Keratinocyte (primary cell): ENCODE data around the gene FOCAD. TPM values are rescaled to one million over a fixed set of nuclear protein-coding genes. Genes with fewer than 3 reads are reported as not detected.

Experiments used
- DNase-seq: peaks from one replicate; pipeline ENCODE4 v3.0.0-alpha.2; 2011; ENCODE audit warnings: low read depth, missing footprints, low spot score
- FAIRE-seq: peaks from 2 replicates; lab custom pipeline; 2011; peaks lifted over from hg19 to GRCh38; lab: Jason Lieb, UNC
- H2AFZ ChIP-seq: 2 replicates; pipeline ENCODE4 v1.6.0; 2012; ENCODE audit warnings: low read length, control low read depth, inconsistent platforms; ENCODE audit not compliant: control insufficient read depth
- H3K27ac ChIP-seq: 2 replicates; pipeline ENCODE4 v1.5.1; 2011; ENCODE audit warnings: low read length; ENCODE audit not compliant: control insufficient read depth, insufficient read depth
- H3K27me3 ChIP-seq: 3 replicates; pipeline ENCODE4 v1.6.0; 2011; ENCODE audit warnings: low read length; ENCODE audit not compliant: control insufficient read depth, insufficient read depth; ENCODE audit errors: extremely low read depth
- H3K36me3 ChIP-seq, 2 experiments: 2 replicates in 1 of 2; 3 replicates in 1 of 2; pipeline ENCODE4 v1.5.1; 2011; ENCODE audit warnings: low read length in 2 of 2, mild to moderate bottlenecking in 1 of 2; ENCODE audit not compliant: control insufficient read depth in 2 of 2, insufficient read depth in 2 of 2; ENCODE audit errors: extremely low read depth in 1 of 2
- H3K4me1 ChIP-seq: 3 replicates; pipeline ENCODE4 v1.5.1; 2011; ENCODE audit warnings: low read length; ENCODE audit not compliant: control insufficient read depth, insufficient read depth; ENCODE audit errors: extremely low read depth
- H3K4me2 ChIP-seq: 3 replicates; pipeline ENCODE4 v1.6.0; 2011; ENCODE audit warnings: low read depth, low read length; ENCODE audit not compliant: control insufficient read depth, insufficient read depth; ENCODE audit errors: extremely low read depth
- H3K4me3 ChIP-seq, 3 experiments: fragments of 200-600 bp in 1 of 3; sonication (generic) in 1 of 3; 2 replicates in 2 of 3; 3 replicates in 1 of 3; pipeline ENCODE4 v1.5.1; 2011 to 2016; ENCODE audit warnings: low read length in 3 of 3, mild to moderate bottlenecking in 3 of 3, control low read depth in 2 of 3, inconsistent platforms in 1 of 3, low read depth in 1 of 3, mixed read lengths in 1 of 3, mixed run types in 1 of 3, moderate library complexity in 1 of 3; ENCODE audit not compliant: control insufficient read depth in 2 of 3, insufficient read depth in 2 of 3; ENCODE audit errors: extremely low read depth in 1 of 3
- H3K79me2 ChIP-seq: 2 replicates; pipeline ENCODE4 v1.6.0; 2012; ENCODE audit warnings: low read length; ENCODE audit not compliant: control insufficient read depth, insufficient read depth
- H3K9ac ChIP-seq: 3 replicates; pipeline ENCODE4 v1.6.0; 2011; ENCODE audit warnings: low read length; ENCODE audit not compliant: control insufficient read depth, insufficient read depth; ENCODE audit errors: extremely low read depth
- H3K9me1 ChIP-seq: 3 replicates; pipeline ENCODE4 v1.6.0; 2011; ENCODE audit warnings: low read length; ENCODE audit not compliant: control insufficient read depth, insufficient read depth; ENCODE audit errors: extremely low read depth
- H3K9me3 ChIP-seq: 2 replicates; pipeline ENCODE4 v1.5.1; 2012; ENCODE audit warnings: low read depth, low read length; ENCODE audit not compliant: control insufficient read depth
- H4K20me1 ChIP-seq: 3 replicates; pipeline ENCODE4 v1.6.0; 2011; ENCODE audit warnings: low read length; ENCODE audit not compliant: control insufficient read depth, insufficient read depth; ENCODE audit errors: extremely low read depth
- CTCF ChIP-seq, 3 experiments: IDR thresholded peaks in 1 of 3; conservative IDR thresholded peaks in 1 of 3; optimal IDR thresholded peaks in 1 of 3; 2 replicates in 2 of 3; 3 replicates in 1 of 3; pipeline versions ENCODE3 to v1.5.1; 2011; ENCODE audit warnings: low read length in 3 of 3, mild to moderate bottlenecking in 3 of 3, moderate library complexity in 2 of 3, control low read depth in 1 of 3, inconsistent platforms in 1 of 3; ENCODE audit not compliant: insufficient read depth in 2 of 3; ENCODE audit errors: extremely low read depth in 1 of 3
- EZH2 ChIP-seq: IDR thresholded peaks from one replicate; pipeline ENCODE4 v1.6.1; 2012; ENCODE audit warnings: inconsistent platforms, mild to moderate bottlenecking, low read length, moderate library complexity
- dilution Hi-C: fragments of 300-500 bp; cut with MboI; formaldehyde crosslinking; loops from one replicate; pipeline ENCODE4 v1.7.0; 2020; ENCODE audit warnings: low sequenced_read_pairs; ENCODE audit not compliant: extremely low pct_ligation_motif_present
- polyA plus RNA-seq, 5 experiments: library from polyadenylated mRNA; depleted of rRNA in 3 of 5; stranded (reverse) in 3 of 5; stranded (forward) in 1 of 5; unstranded in 1 of 5; fragments of >200 nt; gene quantifications; 1 replicate in 1 of 5; 2 replicates in 3 of 5; 3 replicates in 1 of 5; pipeline versions ENCODE4 v1.2.1 to v1.2.3, GENCODE V29; 2011 to 2012; ENCODE audit warnings: missing spikeins in 2 of 5, low read depth in 1 of 5, low replicate concordance in 1 of 5

FOCAD gene
- polyA plus RNA-seq, 1 donor (not counting 4 experiments of a cell fraction or from before 2014, with no cell fraction given): 33.1 TPM

GRCh38 chr9:20808002-20808401 lies 123.9 kb downstream of the FOCAD start:
- H3K4me1 ChIP-seq: no peaks in the 10 kb centered on the region
- H3K36me3 ChIP-seq: no peaks in the 10 kb centered on the region
- H4K20me1 ChIP-seq: no peaks in the 10 kb centered on the region
- no peak overlapping the region for H2AFZ ChIP-seq
- no peak for FAIRE-seq
- no peaks in the 10 kb centered on the region for H3K79me2 ChIP-seq
- DNase-seq: no peak
- H3K9ac ChIP-seq: no peak overlapping the region
- no peak overlapping the region for H3K4me3 ChIP-seq
- no peak overlapping the region for H3K27ac ChIP-seq
- TF ChIP-seq EZH2 (no peak), CTCF (optimal IDR thresholded peaks at IDR 0.05 in 1 of 3, IDR thresholded peaks at IDR 0.05 in 1 of 3, conservative IDR thresholded peaks at IDR 0.05 in 1 of 3; ENCODE audit: extremely low read depth in 1 of 3, insufficient read depth in 2 of 3, low read length in 3 of 3) (no peak)
- dilution Hi-C loops: no loop called here
- no peaks in the 10 kb centered on the region for H3K9me3 ChIP-seq
- no peaks in the 10 kb centered on the region for H3K9me1 ChIP-seq
- no peak overlapping the region for H3K4me2 ChIP-seq
- no peaks in the 10 kb centered on the region for H3K27me3 ChIP-seq

GRCh38 chr9:20811872-20812271 lies 127.8 kb downstream of the FOCAD start:
- FAIRE-seq (peak; percentile 49), DNase-seq (no peak)
- H4K20me1 ChIP-seq: no peaks in the 10 kb centered on the region
- no peaks in the 10 kb centered on the region for H3K36me3 ChIP-seq
- H3K27ac ChIP-seq: no peak overlapping the region
- no peak for TF ChIP-seq EZH2
- TF ChIP-seq CTCF (optimal IDR thresholded peaks at IDR 0.05 in 1 of 3, IDR thresholded peaks at IDR 0.05 in 1 of 3, conservative IDR thresholded peaks at IDR 0.05 in 1 of 3; ENCODE audit: extremely low read depth in 1 of 3, insufficient read depth in 2 of 3, low read length in 3 of 3): no peak
- H3K4me2 ChIP-seq: no peak overlapping the region
- H3K9ac ChIP-seq: no peak overlapping the region
- no peaks in the 10 kb centered on the region for H3K4me1 ChIP-seq
- H2AFZ ChIP-seq: no peak overlapping the region
- no peaks in the 10 kb centered on the region for H3K9me1 ChIP-seq
- no peaks in the 10 kb centered on the region for H3K27me3 ChIP-seq
- dilution Hi-C loops: no loop called here
- no peaks in the 10 kb centered on the region for H3K79me2 ChIP-seq
- no peak overlapping the region for H3K4me3 ChIP-seq
- H3K9me3 ChIP-seq: no peaks in the 10 kb centered on the region
